NCI-H187 treated with DMSO at 0.1 percent for 48 hours (cell line): ENCODE results near the gene NANOS3.
"Not testable (repeated sequence)": the region's sequence is repeated elsewhere in the genome, so short reads cannot be mapped to it uniquely, and the experiment has no call there.

Source experiments
- DNase-seq: peaks from one replicate; lab custom pipeline; 2025; lab: John Stamatoyannopoulos, UW

NANOS3 gene

GRCh38 chr19:13920940-13921747 is 44.2 kb downstream of the NANOS3 start:
- DNase-seq: no peak

- not testable (repeated sequence) for DNase-seq
Observed at GRCh38 chr19:13922118-13922517, 45.2 kb downstream of the NANOS3 start.

- DNase-seq: no peak
Observed at GRCh38 chr19:13923194-13923987, 46.5 kb downstream of the NANOS3 start.

- DNase-seq: no peak
Observed at GRCh38 chr19:13926010-13926409, 49.1 kb downstream of the NANOS3 start.

GRCh38 chr19:13926715-13927114 is 49.8 kb downstream of the NANOS3 start:
- no peak for DNase-seq

GRCh38 chr19:13929340-13929739 is 52.4 kb downstream of the NANOS3 start:
- DNase-seq: no peak

- DNase-seq: no peak
Observed at GRCh38 chr19:13929956-13930355, 53.0 kb downstream of the NANOS3 start.
